Colonic mucosa (tissue), 4 donors: Measurements from ENCODE around the gene TENM3. TPM values are rescaled to one million over a fixed set of nuclear protein-coding genes. Genes with fewer than 3 reads are reported as not detected.
"Not testable (repeated sequence)": the region's sequence is repeated elsewhere in the genome, so short reads cannot be mapped to it uniquely, and the experiment has no call there.

Experiments used
- DNase-seq: peaks from one replicate; pipeline ENCODE4 v3.0.0-alpha.2; 2020
- H3K27ac ChIP-seq: fragments of 200-600 bp; one replicate; pipeline ENCODE4 v1.8.0; 2021
- H3K27me3 ChIP-seq: fragments of 200-600 bp; one replicate; pipeline ENCODE4 v1.8.0; 2021
- H3K36me3 ChIP-seq: fragments of 200-600 bp; one replicate; pipeline ENCODE4 v1.8.0; 2021
- H3K4me1 ChIP-seq: fragments of 200-600 bp; one replicate; pipeline ENCODE4 v1.8.0; 2021; ENCODE audit warnings: mild to moderate bottlenecking
- H3K4me3 ChIP-seq: fragments of 200-600 bp; one replicate; pipeline ENCODE4 v1.8.0; 2021
- H3K9ac ChIP-seq, 2 donors: one replicate each; pipeline ENCODE4 v1.7.0; 2013; ENCODE audit warnings: control low read depth in 2 of 2, low read depth in 2 of 2, low read length in 2 of 2
- H3K9me3 ChIP-seq: fragments of 200-600 bp; one replicate; pipeline ENCODE4 v1.8.0; 2021
- intact Hi-C: fragments of 100-400 bp; cut with DNase I; formaldehyde crosslinking; loops from one replicate; pipeline ENCODE4 v1.14.1; 2022
- total RNA-seq, 2 donors: library from RNA; stranded (reverse); fragmentation: NEBNext Ultra II Directional in 1 of 2; extraction: Animal tissue kit (Norgen Biotek cat#: 25700) in 1 of 2; gene quantifications; one replicate each; pipeline ENCODE4 v1.2.1, GENCODE V29; 2021
- TF ChIP-seq, protein P1 (sequence below): fragments of 200-600 bp; IDR thresholded peaks from one replicate; pipeline ENCODE4 v1.8.0; 2022; ENCODE audit warnings: antibody characterized with exemption, mild to moderate bottlenecking
- donor health status: healthy.
- donor health status: DM: no; HTN: no; CAD: no.
- donor health status: DM: no; HTN: no; CAD: no.

The TENM3 gene
- total RNA-seq, 2 donors from 2014 or later: 0.32 to 1.6 TPM

DNA sequence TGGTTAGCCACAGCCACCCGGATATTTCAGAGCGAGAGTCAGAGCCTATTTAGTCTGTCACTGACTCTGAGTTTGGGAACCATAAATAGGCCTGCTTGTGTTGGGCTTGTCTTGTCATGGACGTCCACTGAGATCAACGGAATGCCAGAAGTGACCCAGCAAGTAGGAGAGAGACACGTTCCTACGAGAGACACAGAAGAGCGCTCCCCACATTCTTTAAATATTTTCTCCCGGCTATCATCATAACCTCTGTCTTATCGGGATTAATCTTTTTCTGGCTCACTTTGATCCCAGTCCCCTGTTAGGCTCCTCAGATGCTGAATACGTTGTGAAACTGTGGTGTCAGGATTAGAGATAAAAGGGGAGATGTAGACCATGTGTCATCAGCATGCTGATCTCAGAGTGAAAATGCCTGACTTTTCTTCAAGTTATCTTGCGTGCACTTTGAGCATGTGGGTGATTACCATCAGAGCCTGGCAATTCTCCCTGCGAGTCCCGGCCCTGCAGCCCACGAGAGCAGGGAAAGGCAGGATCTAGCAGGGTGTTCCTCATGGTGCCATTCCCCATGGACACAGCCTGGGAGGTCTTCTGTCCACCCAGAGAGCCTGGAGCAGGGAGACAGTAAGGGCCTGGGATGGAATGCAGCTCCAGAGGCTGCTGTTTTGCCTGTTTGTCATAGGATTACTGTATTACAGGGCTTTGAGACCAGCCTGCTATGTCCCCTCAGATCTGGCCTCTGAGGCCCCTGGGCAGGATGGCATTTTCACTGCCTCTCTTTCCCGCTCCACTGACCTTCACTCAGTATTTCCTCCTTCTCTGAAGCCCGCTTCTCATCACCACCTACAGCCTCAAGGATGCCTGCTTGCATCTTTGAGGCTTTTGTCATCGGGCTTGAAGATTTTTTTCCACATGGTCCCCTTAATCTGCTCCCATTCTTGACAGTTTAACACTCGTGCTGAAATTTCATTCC lies 2.8 kb upstream of the TENM3 start:
- H3K36me3 ChIP-seq: no peaks in the 10 kb centered on the region
- H3K27me3 ChIP-seq: no peaks in the 10 kb centered on the region
- DNase-seq: no peak
- H3K9ac ChIP-seq: no peak overlapping the region
- no peaks in the 10 kb centered on the region for H3K9me3 ChIP-seq
- intact Hi-C loops: no loop called here
- H3K4me1 ChIP-seq: no peaks in the 10 kb centered on the region
- H3K27ac ChIP-seq: no peak overlapping the region
- TF ChIP-seq, protein P1, sequence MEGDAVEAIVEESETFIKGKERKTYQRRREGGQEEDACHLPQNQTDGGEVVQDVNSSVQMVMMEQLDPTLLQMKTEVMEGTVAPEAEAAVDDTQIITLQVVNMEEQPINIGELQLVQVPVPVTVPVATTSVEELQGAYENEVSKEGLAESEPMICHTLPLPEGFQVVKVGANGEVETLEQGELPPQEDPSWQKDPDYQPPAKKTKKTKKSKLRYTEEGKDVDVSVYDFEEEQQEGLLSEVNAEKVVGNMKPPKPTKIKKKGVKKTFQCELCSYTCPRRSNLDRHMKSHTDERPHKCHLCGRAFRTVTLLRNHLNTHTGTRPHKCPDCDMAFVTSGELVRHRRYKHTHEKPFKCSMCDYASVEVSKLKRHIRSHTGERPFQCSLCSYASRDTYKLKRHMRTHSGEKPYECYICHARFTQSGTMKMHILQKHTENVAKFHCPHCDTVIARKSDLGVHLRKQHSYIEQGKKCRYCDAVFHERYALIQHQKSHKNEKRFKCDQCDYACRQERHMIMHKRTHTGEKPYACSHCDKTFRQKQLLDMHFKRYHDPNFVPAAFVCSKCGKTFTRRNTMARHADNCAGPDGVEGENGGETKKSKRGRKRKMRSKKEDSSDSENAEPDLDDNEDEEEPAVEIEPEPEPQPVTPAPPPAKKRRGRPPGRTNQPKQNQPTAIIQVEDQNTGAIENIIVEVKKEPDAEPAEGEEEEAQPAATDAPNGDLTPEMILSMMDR: no peak
- no peak overlapping the region for H3K4me3 ChIP-seq

DNA sequence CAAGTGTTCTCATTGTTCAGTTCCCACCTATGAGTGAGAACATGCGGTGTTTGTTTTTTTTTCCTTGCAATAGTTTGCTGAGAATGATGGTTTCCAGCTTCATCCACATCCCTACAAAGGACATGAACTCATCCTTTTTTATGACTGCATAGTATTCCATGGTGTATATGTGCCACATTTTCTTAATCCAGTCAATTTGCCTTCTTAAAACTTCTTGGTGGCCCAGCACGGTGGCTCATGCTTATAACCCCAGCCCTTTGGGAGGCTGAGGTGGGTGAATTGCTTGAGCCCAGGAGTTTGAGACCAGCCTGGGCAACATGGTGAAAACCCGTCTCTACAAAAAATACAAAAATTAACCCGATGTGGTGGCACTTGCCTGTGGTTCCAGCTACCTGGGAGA lies 942 bp upstream of the TENM3 start:
- H3K9me3 ChIP-seq, H3K27ac ChIP-seq, DNase-seq, H3K4me3 ChIP-seq, intact Hi-C loops, H3K36me3 ChIP-seq, H3K9ac ChIP-seq, H3K27me3 ChIP-seq, H3K4me1 ChIP-seq: not testable (repeated sequence)

DNA sequence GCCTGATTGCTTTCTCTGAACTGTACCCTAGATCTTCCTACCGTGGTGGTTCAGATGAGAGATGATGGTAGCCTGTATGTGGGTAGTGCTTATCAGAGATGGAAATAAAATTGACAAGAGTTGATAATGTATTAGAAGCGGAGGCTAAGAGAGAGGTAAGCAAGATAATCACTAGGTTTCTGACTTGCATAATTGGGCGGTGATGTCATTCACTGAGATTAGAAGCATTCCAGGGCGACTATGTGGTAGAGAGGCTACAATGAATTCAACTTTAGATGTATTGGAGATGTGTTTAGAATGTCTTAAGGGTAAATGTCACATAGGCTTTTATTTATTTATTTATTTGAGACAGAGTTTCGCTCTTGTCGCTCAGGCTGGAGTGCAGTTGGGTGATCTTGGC lies 415 bp upstream of the TENM3 start:
- Histone ChIP-seq H3K4me3 (no peak overlapping the region), H3K4me1 (no peaks in the 10 kb centered on the region), H3K27me3 (no peaks in the 10 kb centered on the region), H3K27ac (no peak overlapping the region), H3K9me3 (no peaks in the 10 kb centered on the region), H3K36me3 (no peaks in the 10 kb centered on the region), H3K9ac (no peak overlapping the region)
- TF ChIP-seq, protein P1: no peak
- no peak for DNase-seq
- intact Hi-C loops: no loop called here

DNA sequence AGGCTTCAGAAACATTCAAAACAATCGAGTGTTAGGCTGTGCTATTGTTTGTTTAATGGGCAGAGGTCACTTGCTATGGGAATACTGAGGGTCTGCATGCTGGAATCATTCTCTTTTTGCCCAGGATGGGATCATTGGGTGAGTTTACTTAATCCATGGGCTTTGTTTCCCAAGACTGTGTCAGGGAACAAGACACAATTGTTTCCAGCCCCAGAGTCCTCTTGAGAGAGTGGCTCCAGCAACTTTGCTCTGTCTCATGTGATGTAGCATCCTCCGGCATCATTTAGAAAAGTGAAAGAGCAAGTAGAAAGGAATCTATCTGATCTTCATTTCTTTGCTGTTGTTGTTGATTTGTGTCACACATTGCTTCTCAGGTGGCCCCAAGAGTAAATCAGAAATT lies 1.8 kb downstream of the TENM3 start:
- intact Hi-C loops: no loop called here
- Histone ChIP-seq H3K9ac (no peak overlapping the region), H3K36me3 (no peaks in the 10 kb centered on the region), H3K9me3 (no peaks in the 10 kb centered on the region), H3K4me1 (no peaks in the 10 kb centered on the region), H3K27me3 (no peaks in the 10 kb centered on the region), H3K27ac (no peak overlapping the region), H3K4me3 (no peak overlapping the region)
- TF ChIP-seq, protein P1: no peak
- no peak for DNase-seq

DNA sequence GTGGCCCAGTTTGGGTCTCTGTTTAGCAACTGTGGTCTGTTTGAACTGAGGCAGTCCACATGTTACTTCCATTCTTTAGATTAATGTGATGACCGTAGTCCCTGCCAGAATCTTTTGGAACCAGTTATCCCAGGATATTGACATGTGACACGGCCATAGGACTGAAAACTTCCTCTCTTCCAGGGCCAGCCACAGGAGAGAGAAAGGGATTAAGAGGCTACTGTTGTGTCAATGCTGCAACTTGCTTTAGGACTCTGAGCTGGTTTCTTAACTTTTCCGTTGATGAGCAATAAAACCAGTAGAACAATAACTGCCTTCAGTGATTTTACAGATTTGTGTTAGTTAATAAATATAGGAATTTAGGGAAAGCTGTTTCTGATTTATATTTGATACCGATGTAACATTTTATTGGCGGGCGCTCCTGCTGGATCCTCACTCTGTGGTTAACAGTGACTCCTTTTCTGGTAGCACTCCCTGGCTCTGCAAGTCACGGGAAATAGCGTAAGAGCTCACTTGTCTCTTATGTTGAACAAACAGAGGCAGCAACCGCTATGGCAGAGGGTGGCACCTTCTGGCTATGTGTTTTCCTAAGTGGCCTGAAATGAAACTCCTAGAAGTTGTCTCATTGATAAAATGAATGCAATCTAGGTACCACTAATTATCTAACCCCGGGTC lies 2.5 kb downstream of the TENM3 start:
- Histone ChIP-seq H3K27ac (no peak overlapping the region), H3K27me3 (no peaks in the 10 kb centered on the region), H3K9ac (no peak overlapping the region), H3K4me1 (no peaks in the 10 kb centered on the region), H3K36me3 (no peaks in the 10 kb centered on the region), H3K4me3 (no peak overlapping the region), H3K9me3 (no peaks in the 10 kb centered on the region)
- no peak for DNase-seq
- TF ChIP-seq, protein P1: no peak
- intact Hi-C loops: no loop called here
